Measurements from ENCODE around the gene TMEM86B. TPM values are rescaled to one million over a fixed set of nuclear protein-coding genes. Genes with fewer than 3 reads are reported as not detected.
"Not testable (repeated sequence)": the region's sequence is repeated elsewhere in the genome, so short reads cannot be mapped to it uniquely, and the experiment has no call there.

TMEM86B gene
- total RNA-seq, 1 experiment from 2014 or later = 21.2 TPM

DNA sequence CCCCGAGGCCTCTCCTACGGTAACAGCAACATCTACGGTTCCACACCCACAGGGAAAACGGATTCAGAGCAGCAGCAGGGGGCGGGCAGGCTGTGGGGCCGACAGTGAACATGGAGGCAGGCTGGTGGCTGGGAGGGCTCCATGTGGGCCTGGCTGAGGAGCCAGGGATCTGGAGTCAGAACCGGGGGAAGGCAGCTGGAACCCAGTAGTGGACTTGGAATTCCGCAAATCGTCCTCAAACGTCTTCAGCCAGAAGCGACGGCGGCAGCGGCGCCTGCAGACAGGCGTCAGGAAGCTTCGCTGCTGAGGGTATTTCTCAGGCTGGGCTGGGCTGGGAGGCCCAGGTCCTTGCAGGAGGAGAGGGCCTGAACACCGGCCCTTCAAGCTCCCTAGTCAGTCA is 1.8 kb downstream of the TMEM86B start:
- Mint-ChIP-seq H3K4me1 (ENCODE audit: low read depth, unreplicated experiment) (peaks cover 35% of the 10 kb centered on the region), H3K27me3 (ENCODE audit: insufficient read depth, unreplicated experiment) (no peaks in the 10 kb centered on the region), H3K36me3 (ENCODE audit: insufficient read depth, unreplicated experiment) (peaks cover 69% of the 10 kb centered on the region), H3K4me3 (ENCODE audit: unreplicated experiment) (no peak overlapping the region), H3K9me3 (ENCODE audit: unreplicated experiment) (peaks cover 1% of the 10 kb centered on the region), H3K27ac (ENCODE audit: unreplicated experiment) (peak overlapping the region; percentile 98)
- BruUV-seq (replicated peaks) = no TSS peak
- no peaks in the 10 kb centered on the region for H3K27me3 ChIP-seq (replicated peaks; ENCODE audit: control insufficient read depth, insufficient read depth, low read length)
- H3K4me1 ChIP-seq = peaks cover 32% of the 10 kb centered on the region
- TF ChIP-seq CTCF (IDR thresholded peaks at IDR 0.05; ENCODE audit: insufficient read depth in 1 of 2, low read depth in 1 of 2, low read length in 1 of 2, severe bottlenecking in 1 of 2, unreplicated experiment in 1 of 2) = no peak
- DNase-seq = no peak
- H3K36me3 ChIP-seq (ENCODE audit: control insufficient read depth, insufficient read depth, low read length) = peaks cover 3% of the 10 kb centered on the region
- intact Hi-C loops (cut with micrococcal nuclease; ENCODE audit: unreplicated experiment) = no loop called here
- no peak overlapping the region for H3K4me3 ChIP-seq (ENCODE audit: low read depth, low read length)
- POLR2A ChIA-PET = no interaction called here
- no peaks in the 10 kb centered on the region for H3K9me3 ChIP-seq
- CTCF ChIA-PET = interaction anchor here (0.9 kb wide), 1 partner anchor 33 kb away, joined by 5 read pairs; no protein-coding TSS in a partner anchor

GRCh38 chr19:55226273-55226672 is 2.3 kb downstream of the TMEM86B start:
- CTCF ChIA-PET = no interaction called here
- intact Hi-C loops (cut with micrococcal nuclease; ENCODE audit: unreplicated experiment) = no loop called here
- no peak overlapping the region for H3K4me3 ChIP-seq (ENCODE audit: low read depth, low read length)
- POLR2A ChIA-PET = no interaction called here
- no TSS peak for BruUV-seq (replicated peaks)
- peaks cover 3% of the 10 kb centered on the region for H3K36me3 ChIP-seq (ENCODE audit: control insufficient read depth, insufficient read depth, low read length)
- Mint-ChIP-seq H3K4me3 (ENCODE audit: unreplicated experiment) (no peak overlapping the region), H3K4me1 (ENCODE audit: low read depth, unreplicated experiment) (peaks cover 35% of the 10 kb centered on the region), H3K9me3 (ENCODE audit: unreplicated experiment) (peaks cover 7% of the 10 kb centered on the region), H3K27me3 (ENCODE audit: insufficient read depth, unreplicated experiment) (no peaks in the 10 kb centered on the region), H3K36me3 (ENCODE audit: insufficient read depth, unreplicated experiment) (peaks cover 69% of the 10 kb centered on the region), H3K27ac (ENCODE audit: unreplicated experiment) (no peak overlapping the region)
- DNase-seq = no peak
- H3K27me3 ChIP-seq (replicated peaks; ENCODE audit: control insufficient read depth, insufficient read depth, low read length) = no peaks in the 10 kb centered on the region
- no peaks in the 10 kb centered on the region for H3K9me3 ChIP-seq
- H3K4me1 ChIP-seq = peaks cover 32% of the 10 kb centered on the region
- no peak for TF ChIP-seq CTCF (IDR thresholded peaks at IDR 0.05; ENCODE audit: insufficient read depth in 1 of 2, low read depth in 1 of 2, low read length in 1 of 2, severe bottlenecking in 1 of 2, unreplicated experiment in 1 of 2)

- Mint-ChIP-seq H3K4me3 (ENCODE audit: unreplicated experiment) (peak overlapping the region; percentile 20), H3K27ac (ENCODE audit: unreplicated experiment) (peak overlapping the region; percentile 60), H3K9me3 (ENCODE audit: unreplicated experiment) (peaks cover 14% of the 10 kb centered on the region), H3K4me1 (ENCODE audit: low read depth, unreplicated experiment) (peaks cover 35% of the 10 kb centered on the region), H3K27me3 (ENCODE audit: insufficient read depth, unreplicated experiment) (no peaks in the 10 kb centered on the region), H3K36me3 (ENCODE audit: insufficient read depth, unreplicated experiment) (peaks cover 72% of the 10 kb centered on the region)
- no peak for TF ChIP-seq CTCF (IDR thresholded peaks at IDR 0.05; ENCODE audit: insufficient read depth in 1 of 2, low read depth in 1 of 2, low read length in 1 of 2, severe bottlenecking in 1 of 2, unreplicated experiment in 1 of 2)
- peaks cover 32% of the 10 kb centered on the region for H3K4me1 ChIP-seq
- peaks cover 3% of the 10 kb centered on the region for H3K36me3 ChIP-seq (ENCODE audit: control insufficient read depth, insufficient read depth, low read length)
- H3K9me3 ChIP-seq = 0 out of 2 replicates have a peak, but pooled peaks cover 1% of the 10 kb centered on the region
- H3K4me3 ChIP-seq (ENCODE audit: low read depth, low read length) = no peak overlapping the region
- intact Hi-C loops (cut with micrococcal nuclease; ENCODE audit: unreplicated experiment) = no loop called here
- DNase-seq = no peak
- no TSS peak for BruUV-seq (replicated peaks)
- CTCF ChIA-PET = no interaction called here
- no peaks in the 10 kb centered on the region for H3K27me3 ChIP-seq (replicated peaks; ENCODE audit: control insufficient read depth, insufficient read depth, low read length)
- POLR2A ChIA-PET = no interaction called here
Measured at GRCh38 chr19:55225415-55225958, 3.1 kb downstream of the TMEM86B start.

GRCh38 chr19:55224679-55225414 is 3.7 kb downstream of the TMEM86B start:
- POLR2A ChIA-PET; BruUV-seq (replicated peaks): not testable (repeated sequence)
- H3K36me3 Mint-ChIP-seq (ENCODE audit: insufficient read depth, unreplicated experiment) = peaks cover 78% of the 10 kb centered on the region

More at GRCh38 chr19:55224679-55225414, 3.7 kb downstream of the TMEM86B start:
- CTCF ChIA-PET; H3K36me3 ChIP-seq (ENCODE audit: control insufficient read depth, insufficient read depth, low read length); H3K27me3 Mint-ChIP-seq (ENCODE audit: insufficient read depth, unreplicated experiment); H3K4me3 Mint-ChIP-seq (ENCODE audit: unreplicated experiment); DNase-seq; H3K27me3 ChIP-seq (replicated peaks; ENCODE audit: control insufficient read depth, insufficient read depth, low read length); intact Hi-C loops (cut with micrococcal nuclease; ENCODE audit: unreplicated experiment); H3K4me3 ChIP-seq (ENCODE audit: low read depth, low read length); H3K9me3 ChIP-seq: not testable (repeated sequence)
- H3K9me3 Mint-ChIP-seq (ENCODE audit: unreplicated experiment) = peaks cover 20% of the 10 kb centered on the region
- H3K4me1 ChIP-seq = peaks cover 27% of the 10 kb centered on the region
- H3K4me1 Mint-ChIP-seq (ENCODE audit: low read depth, unreplicated experiment) = peaks cover 29% of the 10 kb centered on the region
- peak overlapping the region; percentile 60 for H3K27ac Mint-ChIP-seq (ENCODE audit: unreplicated experiment)

Measured in Caco-2 (cell line).